Measurements from ENCODE around the gene ABTB2.

ABTB2 gene

GRCh38 chr11:34313099-34313517, 44.7 kb downstream of the ABTB2 start:
- no peak for DNase-seq

DNA sequence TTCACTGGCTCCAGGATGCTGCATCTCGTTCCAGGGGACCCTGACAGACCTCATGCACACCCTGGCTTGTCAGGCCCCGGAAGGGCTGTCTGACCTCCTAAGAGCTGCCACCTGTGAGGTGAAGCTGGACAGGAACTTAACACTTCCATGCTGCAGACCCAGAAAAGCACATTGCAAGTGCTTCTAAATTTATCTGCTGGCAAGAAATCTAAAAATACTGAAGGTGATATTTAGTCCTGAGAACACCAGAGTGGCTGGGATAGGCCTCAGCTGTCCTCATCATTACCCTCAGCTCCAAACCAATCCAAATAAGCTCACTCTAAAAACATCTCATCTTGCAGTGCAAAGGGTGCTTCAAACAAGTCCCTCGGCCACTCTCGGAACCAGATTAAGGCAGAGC, 46.7 kb downstream of the ABTB2 start:
- DNase-seq: no peak

- no peak for DNase-seq
Measured at GRCh38 chr11:34309965-34310364, 47.8 kb downstream of the ABTB2 start.

GRCh38 chr11:34308913-34309585, 48.8 kb downstream of the ABTB2 start:
- no peak for DNase-seq

- DNase-seq: no peak
Measured at GRCh38 chr11:34308049-34308912, 49.5 kb downstream of the ABTB2 start.

GRCh38 chr11:34305780-34306179, 52.0 kb downstream of the ABTB2 start:
- no peak for DNase-seq

DNA sequence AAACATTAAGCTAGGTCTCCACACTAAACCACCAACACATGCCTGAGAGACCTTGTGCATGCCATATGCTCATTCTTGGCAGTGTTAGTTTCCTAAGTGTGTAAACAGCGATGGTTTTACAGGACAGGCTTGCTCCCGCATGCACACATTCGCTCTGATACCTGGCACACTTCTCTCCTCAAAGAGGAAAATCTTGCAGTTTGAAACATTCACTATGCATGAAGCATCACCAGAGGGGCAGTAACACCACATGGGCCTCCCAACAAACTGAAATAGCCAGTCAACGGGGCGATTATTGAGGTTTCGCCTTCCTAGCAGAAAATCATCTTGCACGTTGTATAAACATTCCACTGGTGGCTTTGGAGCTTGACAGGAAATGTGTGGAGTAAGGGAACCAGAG, 52.6 kb downstream of the ABTB2 start:
- no peak for DNase-seq

DNA sequence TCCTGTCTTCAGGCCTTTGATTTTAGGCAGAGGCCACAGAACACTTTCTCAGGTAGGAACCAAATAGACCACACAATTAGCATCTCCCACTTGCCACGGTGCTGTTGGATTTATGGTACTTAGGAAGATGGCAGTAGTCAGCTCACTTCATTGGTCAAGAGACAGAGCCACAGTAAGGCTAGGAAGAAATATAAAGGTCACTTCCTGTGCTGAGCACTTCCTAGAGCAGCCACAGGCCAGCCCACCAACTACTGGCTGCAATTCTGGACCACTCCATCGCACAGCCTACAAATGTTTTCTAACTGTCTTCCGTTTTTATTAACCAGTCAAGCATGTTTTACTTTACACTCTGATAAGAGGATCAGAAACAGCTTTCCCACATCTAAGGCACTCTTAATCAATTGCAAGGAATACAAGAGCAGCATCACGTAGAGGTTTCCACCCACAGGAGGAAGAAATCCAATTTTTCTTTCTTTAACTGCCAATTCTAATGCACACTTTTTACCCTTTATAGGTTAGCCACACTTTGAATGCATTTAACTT, 54.7 kb downstream of the ABTB2 start:
- DNase-seq: no peak

DNA sequence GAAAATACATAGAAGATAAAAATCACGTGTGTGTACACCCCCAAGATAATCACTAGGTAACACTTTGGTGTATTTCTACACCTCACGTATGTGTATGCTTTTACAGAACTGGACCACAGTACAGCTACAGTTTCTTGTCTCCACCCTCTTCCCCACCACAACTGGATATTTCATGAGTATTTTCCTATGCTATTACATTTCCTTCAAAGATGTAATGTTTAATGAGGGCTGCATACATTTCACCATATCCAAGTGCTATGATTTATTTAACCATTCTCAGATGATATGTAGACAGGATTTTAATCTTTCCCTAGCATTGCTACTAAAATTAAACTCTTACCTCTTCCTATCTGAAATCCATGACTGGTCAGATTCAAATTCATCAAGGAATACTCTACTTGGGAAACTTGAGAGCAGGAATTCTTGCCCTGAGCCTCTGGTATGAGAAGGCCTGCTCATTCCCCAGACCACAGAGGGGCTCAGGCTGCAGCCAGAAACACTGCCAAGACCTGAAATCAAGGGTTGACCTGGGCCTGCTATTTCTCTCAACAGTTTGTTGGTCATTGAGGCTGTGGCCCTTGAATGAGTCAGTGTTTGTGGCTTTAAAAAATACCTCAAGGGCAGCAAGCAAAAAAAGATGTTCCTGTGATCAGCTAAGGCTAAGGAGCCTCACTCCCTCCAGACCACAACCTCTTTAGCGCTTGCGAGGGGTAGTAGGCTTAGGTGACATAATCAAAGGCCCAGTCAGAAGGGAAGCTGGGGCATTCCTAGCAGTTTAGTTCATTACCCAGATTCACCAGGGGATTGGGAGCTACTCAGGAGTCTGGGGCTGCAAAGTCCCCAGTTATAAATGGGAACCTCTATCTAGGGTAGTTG, 55.5 kb downstream of the ABTB2 start:
- DNase-seq: no peak

GRCh38 chr11:34300926-34301295, 56.9 kb downstream of the ABTB2 start:
- no peak for DNase-seq

GRCh38 chr11:34300026-34300925, 57.5 kb downstream of the ABTB2 start:
- DNase-seq: no peak

- DNase-seq: no peak
Measured at GRCh38 chr11:34299284-34299972, 58.4 kb downstream of the ABTB2 start.

GRCh38 chr11:34298871-34299270, 58.9 kb downstream of the ABTB2 start:
- DNase-seq: no peak

DNA sequence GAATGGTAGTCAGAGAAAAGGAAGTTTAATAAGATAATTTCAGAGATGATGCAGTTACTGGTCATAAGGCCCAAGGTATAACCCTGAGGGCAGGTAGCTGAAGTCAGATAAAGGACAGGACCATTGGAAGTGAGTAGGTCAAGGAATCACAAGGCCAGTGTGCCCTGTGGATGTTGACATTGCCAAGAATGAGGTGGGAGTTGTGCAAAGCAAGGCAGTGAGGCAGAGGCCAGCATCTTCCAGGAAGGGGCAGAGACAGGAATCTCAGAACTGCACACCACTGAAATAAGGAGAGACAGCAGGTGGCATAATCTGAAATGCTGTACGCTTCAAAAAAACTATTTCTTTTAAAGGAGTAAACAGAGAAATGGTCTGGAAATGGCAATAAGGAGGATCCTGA, 61.4 kb downstream of the ABTB2 start:
- DNase-seq: no peak

DNA sequence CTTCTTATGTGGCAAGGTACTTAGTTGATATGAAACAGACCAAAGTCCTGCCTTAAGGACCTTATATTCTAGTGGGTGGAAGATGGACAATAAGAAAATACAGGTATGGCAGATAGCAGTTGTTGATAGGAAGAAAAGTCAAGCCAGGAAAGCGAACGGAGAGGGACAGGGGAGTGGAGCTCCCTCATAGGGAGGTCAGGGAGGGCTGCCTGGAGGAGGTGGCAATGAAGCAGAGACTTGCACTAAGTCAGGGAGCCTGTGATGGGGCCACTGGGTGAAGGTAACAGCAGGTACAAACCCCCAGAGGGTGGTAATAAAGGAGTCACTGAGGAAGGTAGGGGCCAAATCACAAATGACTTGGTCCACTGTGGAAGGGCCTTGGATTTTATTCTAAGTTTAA, 65.3 kb downstream of the ABTB2 start:
- no peak for DNase-seq

GRCh38 chr11:34292111-34292510, 65.7 kb downstream of the ABTB2 start:
- DNase-seq: no peak

DNA sequence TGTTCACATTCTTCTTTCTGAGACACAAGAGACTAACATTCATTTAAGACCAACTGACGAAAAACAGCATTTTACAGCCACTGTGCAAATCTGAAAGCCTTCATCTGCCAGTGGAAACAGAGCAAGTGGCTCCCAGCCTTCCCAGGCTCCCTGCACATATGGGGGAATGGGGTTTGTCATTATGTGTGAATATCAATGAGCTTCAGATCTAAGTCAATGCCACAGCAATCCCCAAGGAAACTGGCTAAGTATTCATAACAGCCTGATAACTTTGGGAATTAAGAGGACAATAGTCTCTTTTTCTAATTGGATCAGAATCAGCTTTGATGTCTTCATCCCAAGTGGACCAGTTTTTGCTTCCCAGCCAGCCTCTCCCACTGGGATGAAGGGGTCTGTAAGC, 66.9 kb downstream of the ABTB2 start:
- DNase-seq: no peak

- no peak for DNase-seq
Measured at GRCh38 chr11:34288492-34288891, 69.3 kb downstream of the ABTB2 start.

DNA sequence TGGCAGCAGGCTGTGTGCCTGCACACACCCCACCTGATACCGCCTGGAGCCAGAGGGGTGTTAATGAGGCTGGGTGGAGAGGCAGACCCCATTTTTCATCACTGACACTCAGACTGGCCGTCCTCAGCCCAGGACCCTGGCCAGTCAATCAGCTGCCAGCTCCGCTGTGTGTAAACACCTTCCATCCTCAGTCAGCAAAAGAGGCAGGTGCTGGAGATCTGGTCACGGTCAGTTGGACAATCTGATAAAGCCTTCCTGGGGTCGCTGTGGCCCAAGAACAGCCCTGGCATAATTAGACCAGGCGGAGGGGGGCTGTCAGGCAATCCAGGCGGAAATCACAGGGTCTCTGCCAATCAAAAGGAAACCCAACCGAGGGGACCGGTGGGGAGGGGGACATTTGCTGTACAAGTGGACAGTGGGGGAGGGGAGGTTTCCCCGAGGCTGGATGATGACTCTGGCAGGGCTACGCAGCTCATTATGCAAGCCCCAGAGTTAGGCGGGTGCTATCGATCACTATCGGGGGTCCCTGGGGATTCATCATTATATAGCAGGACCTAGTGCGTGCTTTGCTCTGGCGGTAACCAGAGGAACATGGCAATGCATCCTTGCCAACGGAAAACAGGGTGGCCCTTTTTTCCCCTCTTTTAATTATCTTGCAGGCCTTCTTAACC, 72.9 kb downstream of the ABTB2 start:
- peak; percentile 10 for DNase-seq

GRCh38 chr11:34284156-34284555, 73.7 kb downstream of the ABTB2 start:
- DNase-seq: no peak
